Measurements from ENCODE around the gene FOXR1. TPM values are rescaled to one million over a fixed set of nuclear protein-coding genes. Genes with fewer than 3 reads are reported as not detected.
"Not testable (repeated sequence)": the region's sequence is repeated elsewhere in the genome, so short reads cannot be mapped to it uniquely, and the experiment has no call there.

Gene FOXR1
- total RNA-seq, 2 experiments from 2014 or later: not detected

- H3K4me3 Mint-ChIP-seq: no peak within 1 kb of the TSS
- no peaks in the 10 kb centered on the region for H3K9me3 Mint-ChIP-seq
- H3K36me3 Mint-ChIP-seq (ENCODE audit: low read depth): no peaks in the 10 kb centered on the region
- peaks cover 4% of the 10 kb centered on the region for H3K4me1 Mint-ChIP-seq
- H3K27me3 Mint-ChIP-seq: peaks cover 8% of the 10 kb centered on the region
- peak within 1 kb of the TSS; percentile 61 for H3K27ac Mint-ChIP-seq
- ChIA-PET CTCF (interaction anchor here (0.6 to 3.5 kb wide), 16 partner anchors 11 to 266 kb away, joined by 3 to 23 read pairs (median 4); no protein-coding TSS in a partner anchor), POLR2A (no interaction called here)
- DNase-seq: peak; percentile 91
Measured at GRCh38 chr11:118956094-118956846, 15.3 kb upstream of the FOXR1 start, which contains the start of gene UPK2. TSS of gene UPK2 (plus strand) at chr11:118956298. CDS start at chr11:118956351, 53 bp downstream.

DNA sequence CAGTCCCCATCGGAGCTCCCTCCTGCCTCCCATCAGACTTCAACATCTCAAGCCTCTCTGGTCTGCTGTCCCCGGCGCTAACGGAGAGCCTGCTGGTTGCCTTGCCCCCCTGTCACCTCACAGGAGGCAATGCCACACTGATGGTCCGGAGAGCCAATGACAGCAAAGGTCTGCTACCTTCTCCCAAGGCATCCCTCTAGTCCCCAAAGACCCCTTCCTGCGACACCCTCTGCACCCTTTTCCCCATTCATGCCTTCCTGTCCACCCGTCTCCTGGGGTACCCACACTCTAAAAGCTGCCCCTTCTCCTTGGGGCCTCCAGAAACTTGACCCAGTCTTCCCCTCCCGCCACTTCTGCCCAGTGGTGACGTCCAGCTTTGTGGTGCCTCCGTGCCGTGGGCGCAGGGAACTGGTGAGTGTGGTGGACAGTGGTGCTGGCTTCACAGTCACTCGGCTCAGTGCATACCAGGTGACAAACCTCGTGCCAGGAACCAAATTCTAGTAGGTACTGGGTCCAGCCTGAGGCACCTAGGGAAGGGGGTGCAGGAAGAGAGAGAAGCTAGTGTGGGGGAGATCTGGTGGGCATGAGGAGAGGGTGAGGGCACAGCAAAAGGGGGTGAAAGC is 14.6 kb upstream of the FOXR1 start:
- H3K27me3 Mint-ChIP-seq: peaks cover 6% of the 10 kb centered on the region
- POLR2A ChIA-PET: no interaction called here
- H3K4me3 Mint-ChIP-seq: no peak overlapping the region
- no peak for DNase-seq
- H3K27ac Mint-ChIP-seq: no peak overlapping the region
- no peaks in the 10 kb centered on the region for H3K9me3 Mint-ChIP-seq
- CTCF ChIA-PET: interaction anchor here (0.6 to 3.5 kb wide), 18 partner anchors 10 to 321 kb away, joined by 3 to 23 read pairs (median 4); no protein-coding TSS in a partner anchor
- peaks cover 4% of the 10 kb centered on the region for H3K4me1 Mint-ChIP-seq
- no peaks in the 10 kb centered on the region for H3K36me3 Mint-ChIP-seq (ENCODE audit: low read depth)

DNA sequence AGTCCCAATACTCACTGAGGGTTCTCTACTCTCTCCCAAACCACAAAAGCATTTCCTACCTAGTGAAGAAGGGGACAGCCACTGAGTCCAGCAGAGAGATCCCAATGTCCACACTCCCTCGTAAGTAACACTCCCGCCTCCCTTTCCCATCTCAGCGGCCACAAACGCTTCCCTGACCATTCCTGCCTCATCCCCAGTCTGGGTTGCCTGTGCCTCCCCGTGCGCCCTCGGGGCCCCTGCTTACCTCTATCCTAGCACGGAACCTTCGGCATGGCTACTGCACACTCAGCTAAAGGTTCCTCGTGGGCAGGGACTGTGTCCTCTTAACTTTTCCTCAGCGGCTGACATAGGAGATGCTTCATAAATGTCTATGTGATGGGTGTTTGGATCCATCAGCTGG is 14.0 kb upstream of the FOXR1 start:
- no peaks in the 10 kb centered on the region for H3K36me3 Mint-ChIP-seq (ENCODE audit: low read depth)
- ChIA-PET POLR2A (no interaction called here), CTCF (interaction anchor here (0.6 to 3.5 kb wide), 10 partner anchors 9 to 322 kb away, joined by 3 to 23 read pairs (median 8); no protein-coding TSS in a partner anchor)
- H3K27ac Mint-ChIP-seq: no peak overlapping the region
- peaks cover 4% of the 10 kb centered on the region for H3K4me1 Mint-ChIP-seq
- peaks cover 6% of the 10 kb centered on the region for H3K27me3 Mint-ChIP-seq
- H3K9me3 Mint-ChIP-seq: no peaks in the 10 kb centered on the region
- H3K4me3 Mint-ChIP-seq: no peak overlapping the region
- no peak for DNase-seq

DNA sequence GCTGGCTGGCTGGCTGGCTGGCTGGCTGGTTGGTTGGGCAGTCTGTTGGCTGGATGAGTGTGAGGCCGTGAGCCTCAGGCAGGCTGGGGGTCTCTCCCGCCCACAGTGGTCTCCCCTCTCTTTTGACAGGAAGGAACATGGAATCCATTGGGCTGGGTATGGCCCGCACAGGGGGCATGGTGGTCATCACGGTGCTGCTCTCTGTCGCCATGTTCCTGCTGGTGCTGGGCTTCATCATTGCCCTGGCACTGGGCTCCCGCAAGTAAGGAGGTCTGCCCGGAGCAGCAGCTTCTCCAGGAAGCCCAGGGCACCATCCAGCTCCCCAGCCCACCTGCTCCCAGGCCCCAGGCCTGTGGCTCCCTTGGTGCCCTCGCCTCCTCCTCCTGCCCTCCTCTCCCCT is 13.6 kb upstream of the FOXR1 start:
- Mint-ChIP-seq H3K4me3 (no peak overlapping the region), H3K27me3 (peaks cover 5% of the 10 kb centered on the region), H3K36me3 (ENCODE audit: low read depth) (no peaks in the 10 kb centered on the region), H3K9me3 (no peaks in the 10 kb centered on the region), H3K27ac (no peak overlapping the region), H3K4me1 (peaks cover 4% of the 10 kb centered on the region)
- CTCF ChIA-PET: interaction anchor here (0.6 to 3.5 kb wide), 7 partner anchors 14 to 322 kb away, joined by 3 to 23 read pairs (median 8); no protein-coding TSS in a partner anchor
- POLR2A ChIA-PET: no interaction called here
- DNase-seq: no peak

GRCh38 chr11:118958577-118958976 is 13.0 kb upstream of the FOXR1 start:
- Mint-ChIP-seq H3K4me3 (no peak overlapping the region), H3K27ac (no peak overlapping the region), H3K36me3 (ENCODE audit: low read depth) (no peaks in the 10 kb centered on the region), H3K9me3 (no peaks in the 10 kb centered on the region), H3K4me1 (peaks cover 4% of the 10 kb centered on the region), H3K27me3 (peaks cover 4% of the 10 kb centered on the region)
- ChIA-PET CTCF (interaction anchor here (0.8 to 2.5 kb wide), 3 partner anchors 29 to 269 kb away, joined by 3 to 12 read pairs (median 5); no protein-coding TSS in a partner anchor), POLR2A (no interaction called here)
- no peak for DNase-seq

DNA sequence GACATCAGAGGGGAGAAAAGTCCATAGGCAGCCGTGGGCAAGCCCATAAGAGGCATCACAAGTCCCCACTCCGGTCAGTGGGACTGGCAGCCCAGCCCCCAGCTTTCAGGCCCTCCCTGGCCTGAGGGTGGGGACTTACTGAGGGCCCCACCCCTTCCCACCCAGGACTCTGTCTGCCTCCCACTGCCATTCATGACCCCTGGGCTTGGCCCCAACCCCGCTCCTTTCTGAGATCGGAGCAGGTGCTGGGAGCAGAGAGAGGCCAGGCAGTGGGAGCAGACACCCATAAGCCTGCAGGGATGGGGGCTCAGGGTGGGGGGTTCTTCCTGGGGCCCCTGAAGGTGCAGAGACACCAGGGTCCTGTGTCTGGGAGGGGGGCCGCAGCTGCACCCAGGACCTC is 10.4 kb upstream of the FOXR1 start:
- H3K4me1 Mint-ChIP-seq: peaks cover 4% of the 10 kb centered on the region
- ChIA-PET CTCF (interaction anchor here (0.9 to 1.5 kb wide), 4 partner anchors 17 to 272 kb away, joined by 3 to 5 read pairs (median 4); no protein-coding TSS in a partner anchor), POLR2A (no interaction called here)
- H3K27ac Mint-ChIP-seq: no peak overlapping the region
- no peaks in the 10 kb centered on the region for H3K27me3 Mint-ChIP-seq
- H3K9me3 Mint-ChIP-seq: no peaks in the 10 kb centered on the region
- no peaks in the 10 kb centered on the region for H3K36me3 Mint-ChIP-seq (ENCODE audit: low read depth)
- no peak overlapping the region for H3K4me3 Mint-ChIP-seq
- DNase-seq: no peak

- no peak for DNase-seq
- H3K36me3 Mint-ChIP-seq (ENCODE audit: low read depth): no peaks in the 10 kb centered on the region
- POLR2A ChIA-PET: no interaction called here
- no peak overlapping the region for H3K4me3 Mint-ChIP-seq
- H3K9me3 Mint-ChIP-seq: no peaks in the 10 kb centered on the region
- no peaks in the 10 kb centered on the region for H3K27me3 Mint-ChIP-seq
- no peak overlapping the region for H3K27ac Mint-ChIP-seq
- CTCF ChIA-PET: interaction anchor here (0.9 to 1.5 kb wide), 3 partner anchors 18 to 272 kb away, joined by 3 to 5 read pairs (median 3); no protein-coding TSS in a partner anchor
- H3K4me1 Mint-ChIP-seq: no peaks in the 10 kb centered on the region
Measured at GRCh38 chr11:118961591-118961990, 10.0 kb upstream of the FOXR1 start.

GRCh38 chr11:118969508-118969907 is 2.1 kb upstream of the FOXR1 start:
- H3K27ac Mint-ChIP-seq; POLR2A ChIA-PET; H3K4me3 Mint-ChIP-seq; H3K4me1 Mint-ChIP-seq; DNase-seq; H3K36me3 Mint-ChIP-seq (ENCODE audit: low read depth); H3K9me3 Mint-ChIP-seq: not testable (repeated sequence)
- H3K27me3 Mint-ChIP-seq: peaks cover 11% of the 10 kb centered on the region
- CTCF ChIA-PET: interaction anchor here (0.6 kb wide), 1 partner anchor 254 kb away, joined by 3 read pairs; no protein-coding TSS in a partner anchor

GRCh38 chr11:118973985-118974384 is 2.4 kb downstream of the FOXR1 start:
- DNase-seq: no peak
- H3K27me3 Mint-ChIP-seq: peaks cover 25% of the 10 kb centered on the region
- H3K4me1 Mint-ChIP-seq: no peaks in the 10 kb centered on the region
- H3K36me3 Mint-ChIP-seq (ENCODE audit: low read depth): no peaks in the 10 kb centered on the region
- no peaks in the 10 kb centered on the region for H3K9me3 Mint-ChIP-seq
- ChIA-PET POLR2A (no interaction called here), CTCF (interaction anchor here (0.9 kb wide), 1 partner anchor 31 kb away, joined by 3 read pairs; no protein-coding TSS in a partner anchor)
- H3K4me3 Mint-ChIP-seq: no peak overlapping the region
- no peak overlapping the region for H3K27ac Mint-ChIP-seq

- H3K9me3 Mint-ChIP-seq: no peaks in the 10 kb centered on the region
- H3K27me3 Mint-ChIP-seq: peaks cover 23% of the 10 kb centered on the region
- no peak overlapping the region for H3K27ac Mint-ChIP-seq
- H3K4me1 Mint-ChIP-seq: no peaks in the 10 kb centered on the region
- CTCF ChIA-PET: no interaction called here
- POLR2A ChIA-PET: interaction anchor here (0.5 kb wide), 1 partner anchor 8 kb away, joined by 7 read pairs; no protein-coding TSS in a partner anchor
- no peak overlapping the region for H3K4me3 Mint-ChIP-seq
- no peak for DNase-seq
- no peaks in the 10 kb centered on the region for H3K36me3 Mint-ChIP-seq (ENCODE audit: low read depth)
Measured at GRCh38 chr11:118975771-118976709, 4.5 kb downstream of the FOXR1 start.

DNA sequence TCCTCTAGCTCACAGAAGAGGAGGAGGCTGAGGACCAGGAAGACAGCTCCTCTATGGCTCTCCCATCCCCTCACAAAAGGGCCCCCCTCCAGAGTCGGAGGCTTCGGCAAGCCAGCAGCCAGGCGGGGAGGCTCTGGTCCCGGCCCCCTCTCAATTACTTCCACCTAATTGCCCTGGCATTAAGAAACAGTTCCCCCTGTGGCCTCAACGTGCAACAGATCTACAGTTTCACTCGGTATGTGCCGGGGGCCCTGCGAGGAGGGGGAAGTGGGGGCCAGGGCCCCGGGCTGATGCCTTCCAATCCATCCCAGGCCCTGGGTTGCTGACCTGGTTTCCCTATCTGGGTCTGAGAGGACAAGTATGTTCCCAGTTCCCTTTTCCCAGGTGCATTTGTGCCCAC is 7.9 kb downstream of the FOXR1 start:
- Mint-ChIP-seq H3K27me3 (peaks cover 14% of the 10 kb centered on the region), H3K36me3 (ENCODE audit: low read depth) (no peaks in the 10 kb centered on the region), H3K4me1 (no peaks in the 10 kb centered on the region), H3K4me3 (no peak overlapping the region), H3K9me3 (no peaks in the 10 kb centered on the region), H3K27ac (no peak overlapping the region)
- no peak for DNase-seq
- ChIA-PET POLR2A (no interaction called here), CTCF (no interaction called here)

DNA sequence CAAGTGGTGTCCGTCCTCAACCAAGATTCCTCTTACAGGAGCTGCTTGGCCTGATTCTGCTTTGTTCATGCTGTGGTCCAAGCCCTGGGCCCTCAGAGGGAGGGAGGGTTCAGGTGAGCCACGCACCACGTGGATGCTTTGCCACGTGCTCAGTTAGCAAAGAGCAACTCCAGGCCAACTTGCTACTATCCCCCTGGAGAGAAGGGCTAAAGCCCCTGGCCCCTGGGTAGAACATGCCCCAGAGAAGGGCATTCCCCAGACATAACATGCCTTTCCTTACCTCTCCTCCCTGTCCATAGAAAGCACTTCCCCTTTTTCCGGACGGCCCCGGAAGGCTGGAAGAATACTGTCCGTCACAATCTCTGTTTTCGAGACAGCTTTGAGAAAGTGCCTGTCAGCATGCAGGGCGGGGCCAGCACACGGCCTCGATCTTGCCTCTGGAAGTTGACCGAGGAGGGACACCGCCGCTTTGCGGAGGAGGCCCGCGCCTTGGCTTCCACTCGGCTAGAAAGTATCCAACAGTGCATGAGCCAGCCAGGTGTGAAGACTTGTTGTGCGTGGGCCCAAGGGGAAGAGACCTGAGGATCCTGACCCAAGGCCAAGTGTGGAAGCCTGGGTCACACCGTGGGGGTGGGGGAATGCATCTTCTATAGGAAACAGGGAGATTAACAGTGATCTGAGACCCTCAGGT is 8.8 kb downstream of the FOXR1 start:
- Mint-ChIP-seq H3K27ac (no peak overlapping the region), H3K36me3 (ENCODE audit: low read depth) (no peaks in the 10 kb centered on the region), H3K4me3 (no peak overlapping the region), H3K4me1 (no peaks in the 10 kb centered on the region), H3K9me3 (no peaks in the 10 kb centered on the region), H3K27me3 (peaks cover 8% of the 10 kb centered on the region)
- ChIA-PET POLR2A (no interaction called here), CTCF (interaction anchor here (1.0 kb wide), 1 partner anchor 36 kb away, joined by 3 read pairs; no protein-coding TSS in a partner anchor)
- DNase-seq: no peak

Data from activated CD4-positive, alpha-beta T cell treated with anti-CD3 and anti-CD28 coated beads, Interleukin-2, amount 10 ng/mL, durations not matched to agents 7 days and 5 days (primary cell).